Endothelial cell of umbilical vein (primary cell): ENCODE data around the gene CD93. TPM values are rescaled to one million over a fixed set of nuclear protein-coding genes. Genes with fewer than 3 reads are reported as not detected.

Experiments
- BruUV-seq: library from RNA; stranded (reverse); fragments of 400-500 nt; replicated peaks from 2 replicates; lab custom pipeline; 2021; lab: Mats Ljungman, UMichigan
- CTCF ChIA-PET: fragments of 300-600, 350-600 bp; sonication (Branson Sonifier 250); formaldehyde crosslinking; loops from one replicate; lab custom pipeline; 2021; ENCODE audit warnings: antibody characterized with exemption, inconsistent platforms; lab: Charles Lee
- POLR2A ChIA-PET: fragments of 300-600, 350-600 bp; sonication (Branson Sonifier 250); formaldehyde crosslinking; loops from one replicate; lab custom pipeline; 2021; ENCODE audit warnings: antibody characterized with exemption, inconsistent platforms; lab: Charles Lee
- DNase-seq: peaks from one replicate; pipeline ENCODE4 v3.0.0-alpha.2; 2011; ENCODE audit warnings: low read depth, low spot score
- FAIRE-seq: peaks from 2 replicates; lab custom pipeline; 2011; peaks lifted over from hg19 to GRCh38; lab: Jason Lieb, UNC
- H2AFZ ChIP-seq: 2 replicates; pipeline ENCODE4 v1.6.0; 2012; ENCODE audit warnings: low read depth, low read length, control low read depth, inconsistent platforms
- H3K27ac ChIP-seq: 2 replicates; pipeline ENCODE4 v1.5.1; 2011; ENCODE audit warnings: low read depth, mild to moderate bottlenecking, control low read depth, low read length, moderate library complexity; ENCODE audit not compliant: insufficient read depth
- H3K27me3 ChIP-seq, 2 experiments: 2 replicates each; pipeline versions ENCODE4 v1.6.0 to v1.6.1; 2011; ENCODE audit warnings: low read length in 2 of 2, mixed read lengths in 1 of 2; ENCODE audit not compliant: control insufficient read depth in 2 of 2, insufficient read depth in 2 of 2
- H3K36me3 ChIP-seq, 2 experiments: 2 replicates in 1 of 2; 3 replicates in 1 of 2; pipeline ENCODE4 v1.5.1; 2011; ENCODE audit warnings: low read length in 2 of 2, mild to moderate bottlenecking in 1 of 2, moderate library complexity in 1 of 2; ENCODE audit not compliant: control insufficient read depth in 2 of 2, insufficient read depth in 2 of 2; ENCODE audit errors: extremely low read depth in 1 of 2
- H3K4me1 ChIP-seq: 3 replicates; pipeline ENCODE4 v1.5.1; 2011; ENCODE audit warnings: mild to moderate bottlenecking, low read length; ENCODE audit not compliant: control insufficient read depth, insufficient read depth; ENCODE audit errors: extremely low read depth
- H3K4me2 ChIP-seq: 2 replicates; pipeline ENCODE4 v1.6.1; 2011; ENCODE audit warnings: low read length, control low read depth, mixed read lengths; ENCODE audit not compliant: insufficient read depth
- H3K4me3 ChIP-seq, 3 experiments: fragments of 200-600 bp in 1 of 3; sonication (generic), shearing (Covaris generic) in 1 of 3; replicated peaks in 1 of 3; 2 replicates each; pipeline ENCODE4 v1.5.1; 2011 to 2016; ENCODE audit warnings: control low read depth in 3 of 3, low read length in 3 of 3, mild to moderate bottlenecking in 2 of 3, inconsistent platforms in 1 of 3, low read depth in 1 of 3, moderate library complexity in 1 of 3; ENCODE audit not compliant: insufficient read depth in 1 of 3
- H3K79me2 ChIP-seq: 2 replicates; pipeline ENCODE4 v1.6.0; 2012; ENCODE audit warnings: low read length, inconsistent platforms; ENCODE audit not compliant: control insufficient read depth, insufficient read depth
- H3K9ac ChIP-seq: replicated peaks from 2 replicates; pipeline ENCODE3; 2011; ENCODE audit warnings: low read length, control low read depth; ENCODE audit not compliant: insufficient read depth; ENCODE audit errors: extremely low read depth
- H3K9me1 ChIP-seq: replicated peaks from 3 replicates; pipeline ENCODE4 v1.6.0; 2011; ENCODE audit warnings: mild to moderate bottlenecking, low read length; ENCODE audit not compliant: control insufficient read depth, insufficient read depth; ENCODE audit errors: extremely low read depth
- H3K9me3 ChIP-seq: replicated peaks from 2 replicates; pipeline ENCODE4 v1.5.1; 2012; ENCODE audit warnings: low read length, inconsistent platforms; ENCODE audit not compliant: control insufficient read depth, insufficient read depth
- H4K20me1 ChIP-seq: replicated peaks from 2 replicates; pipeline ENCODE3; 2011; ENCODE audit warnings: mild to moderate bottlenecking, low read length; ENCODE audit not compliant: control insufficient read depth, insufficient read depth; ENCODE audit errors: extremely low read depth
- EZH2 ChIP-seq: IDR thresholded peaks from 2 replicates; pipeline ENCODE4 v1.6.1; 2012; ENCODE audit warnings: borderline replicate concordance, low read depth, mild to moderate bottlenecking, moderate library complexity, low read length, inconsistent platforms; ENCODE audit not compliant: severe bottlenecking
- FOS ChIP-seq: IDR thresholded peaks from 2 replicates; pipeline ENCODE4 v1.6.1; 2011; ENCODE audit warnings: mild to moderate bottlenecking, low read length, moderate library complexity, borderline replicate concordance; ENCODE audit not compliant: insufficient read depth
- GATA2 ChIP-seq: IDR thresholded peaks from 2 replicates; pipeline ENCODE4 v1.7.0; 2011; ENCODE audit warnings: low read depth, mild to moderate bottlenecking, moderate library complexity, mixed read lengths, low read length; ENCODE audit not compliant: insufficient read length, insufficient read depth
- JUN ChIP-seq: IDR thresholded peaks from 2 replicates; pipeline ENCODE4 v1.6.1; 2011; ENCODE audit warnings: borderline replicate concordance, low read depth; ENCODE audit not compliant: insufficient read length, insufficient read depth
- MYC ChIP-seq: IDR thresholded peaks from one replicate; pipeline ENCODE4 v1.6.1; 2011; ENCODE audit warnings: mild to moderate bottlenecking, low read depth, low read length
- POLR2A ChIP-seq: IDR thresholded peaks from 2 replicates; pipeline ENCODE4 v1.6.1; 2012; ENCODE audit warnings: low read depth, mild to moderate bottlenecking, control low read depth, low read length
- POLR2AphosphoS5 ChIP-seq: IDR thresholded peaks from 2 replicates; pipeline ENCODE4 v1.6.1; 2012; ENCODE audit warnings: low read depth, mild to moderate bottlenecking, control low read depth, low read length, moderate library complexity; ENCODE audit not compliant: insufficient read depth
- dilution Hi-C: fragments of 300-500 bp; cut with MboI; formaldehyde crosslinking; loops from one replicate; pipeline ENCODE4 v1.15.0; 2019; ENCODE audit warnings: low sequenced_read_pairs; ENCODE audit not compliant: extremely low pct_ligation_motif_present
- intact Hi-C: fragments of 100-400 bp; cut with micrococcal nuclease; formaldehyde crosslinking; loops from one replicate; pipeline ENCODE4 v1.10.0; 2022
- polyA plus RNA-seq, 4 experiments: library from polyadenylated mRNA; depleted of rRNA in 3 of 4; stranded (reverse) in 3 of 4; unstranded in 1 of 4; fragments of >200 nt; gene quantifications; 2 replicates each; pipeline versions ENCODE4 v1.2.1 to v1.2.3, GENCODE V29; 2011 to 2012; ENCODE audit warnings: missing spikeins in 1 of 4
- total RNA-seq: library from RNA; stranded (reverse); gene quantifications from 2 replicates; pipeline ENCODE4 v1.2.3, GENCODE V29; 2021
- TF ChIP-seq, protein P1 (sequence below), 2 donors: IDR thresholded peaks; 1 replicate in 1 of 2; 2 replicates in 1 of 2; pipeline ENCODE4 v1.5.1; 2011; ENCODE audit warnings: low read length in 2 of 2, mild to moderate bottlenecking in 2 of 2, moderate library complexity in 2 of 2, control low read depth in 1 of 2, inconsistent platforms in 1 of 2, low read depth in 1 of 2; ENCODE audit not compliant: insufficient read depth in 1 of 2; ENCODE audit errors: extremely low read depth in 1 of 2
- TF ChIP-seq, protein P2 (sequence below): IDR thresholded peaks from 2 replicates; pipeline ENCODE4 v1.6.1; 2011; ENCODE audit not compliant: insufficient read depth, insufficient read length

The CD93 gene
- total and polyA plus RNA-seq, 2 donors (not counting 3 experiments of a cell fraction or from before 2014, with no cell fraction given) = 180 to 413 TPM

- dilution Hi-C loops (no loop called here), intact Hi-C loops (no loop called here)
- Histone ChIP-seq H3K27ac (no peak overlapping the region), H3K9ac (no peak overlapping the region), H2AFZ (no peak overlapping the region), H3K79me2 (no peaks in the 10 kb centered on the region), H3K4me3 (no peak overlapping the region), H3K36me3 (no peaks in the 10 kb centered on the region), H3K4me2 (no peak overlapping the region), H4K20me1 (no peaks in the 10 kb centered on the region), H3K9me3 (no peaks in the 10 kb centered on the region), H3K9me1 (no peaks in the 10 kb centered on the region), H3K27me3 (no peaks in the 10 kb centered on the region), H3K4me1 (peaks cover 35% of the 10 kb centered on the region)
- POLR2A ChIA-PET = interaction anchor here (0.9 kb wide), 1 partner anchor 14 kb away, joined by 8 read pairs; the partner anchor contains the start of gene CD93
- no TSS peak for BruUV-seq
- TF ChIP-seq POLR2A (no peak), JUN (no peak), GATA2 (no peak), MYC (no peak), FOS (no peak), POLR2AphosphoS5 (no peak), EZH2 (no peak)
- TF ChIP-seq, protein P1, sequence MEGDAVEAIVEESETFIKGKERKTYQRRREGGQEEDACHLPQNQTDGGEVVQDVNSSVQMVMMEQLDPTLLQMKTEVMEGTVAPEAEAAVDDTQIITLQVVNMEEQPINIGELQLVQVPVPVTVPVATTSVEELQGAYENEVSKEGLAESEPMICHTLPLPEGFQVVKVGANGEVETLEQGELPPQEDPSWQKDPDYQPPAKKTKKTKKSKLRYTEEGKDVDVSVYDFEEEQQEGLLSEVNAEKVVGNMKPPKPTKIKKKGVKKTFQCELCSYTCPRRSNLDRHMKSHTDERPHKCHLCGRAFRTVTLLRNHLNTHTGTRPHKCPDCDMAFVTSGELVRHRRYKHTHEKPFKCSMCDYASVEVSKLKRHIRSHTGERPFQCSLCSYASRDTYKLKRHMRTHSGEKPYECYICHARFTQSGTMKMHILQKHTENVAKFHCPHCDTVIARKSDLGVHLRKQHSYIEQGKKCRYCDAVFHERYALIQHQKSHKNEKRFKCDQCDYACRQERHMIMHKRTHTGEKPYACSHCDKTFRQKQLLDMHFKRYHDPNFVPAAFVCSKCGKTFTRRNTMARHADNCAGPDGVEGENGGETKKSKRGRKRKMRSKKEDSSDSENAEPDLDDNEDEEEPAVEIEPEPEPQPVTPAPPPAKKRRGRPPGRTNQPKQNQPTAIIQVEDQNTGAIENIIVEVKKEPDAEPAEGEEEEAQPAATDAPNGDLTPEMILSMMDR (IDR thresholded peaks at IDR 0.05; ENCODE audit: extremely low read depth in 1 of 2, insufficient read depth in 1 of 2, low read depth in 1 of 2, low read length in 2 of 2) = no peak
- TF ChIP-seq, protein P2, sequence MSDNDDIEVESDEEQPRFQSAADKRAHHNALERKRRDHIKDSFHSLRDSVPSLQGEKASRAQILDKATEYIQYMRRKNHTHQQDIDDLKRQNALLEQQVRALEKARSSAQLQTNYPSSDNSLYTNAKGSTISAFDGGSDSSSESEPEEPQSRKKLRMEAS = no peak
- FAIRE-seq (no peak), DNase-seq (no peak)
- CTCF ChIA-PET = interaction anchor here (1.2 to 5.2 kb wide), 3 partner anchors 8 to 135 kb away, joined by 3 to 35 read pairs (median 5); no protein-coding TSS in a partner anchor
These were observed 13.9 kb upstream of the CD93 start for GRCh38 chr20:23099791-23100719.
